ENCODE results near the gene CCDC181. TPM values are rescaled to one million over a fixed set of nuclear protein-coding genes. Genes with fewer than 3 reads are reported as not detected.
"Not testable (repeated sequence)": the region's sequence is repeated elsewhere in the genome, so short reads cannot be mapped to it uniquely, and the experiment has no call there.

The CCDC181 gene
- polyA plus RNA-seq, 3 donors = 0.30 to 0.61 TPM; not detected in 1

DNA sequence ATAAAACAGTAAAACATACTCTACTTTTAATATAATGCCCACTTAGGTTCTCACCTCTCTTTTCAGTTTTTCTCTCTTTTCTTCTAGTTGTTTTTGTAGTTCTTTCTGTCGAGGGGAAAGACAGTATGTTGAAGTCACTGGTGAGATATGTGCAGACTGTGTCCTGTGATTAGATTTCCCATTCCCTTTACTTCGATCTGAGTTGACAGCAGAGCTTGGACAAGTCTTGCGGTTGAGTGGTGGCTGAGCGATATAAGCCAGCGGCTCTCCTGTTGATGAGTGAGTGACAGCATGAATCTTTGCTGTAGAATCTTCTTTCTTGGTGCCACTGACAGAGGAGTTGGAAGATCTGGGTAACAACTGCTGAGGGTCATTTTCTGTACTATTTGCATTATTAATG is 6.0 kb downstream of the CCDC181 start:
- WGBS, 3 donors = 80 to 92% (median 91%) methylated on average over 5 of the region's 5 CpGs
- no peak overlapping the region for H3K27ac ChIP-seq (ENCODE audit: low read depth, low read length)

DNA sequence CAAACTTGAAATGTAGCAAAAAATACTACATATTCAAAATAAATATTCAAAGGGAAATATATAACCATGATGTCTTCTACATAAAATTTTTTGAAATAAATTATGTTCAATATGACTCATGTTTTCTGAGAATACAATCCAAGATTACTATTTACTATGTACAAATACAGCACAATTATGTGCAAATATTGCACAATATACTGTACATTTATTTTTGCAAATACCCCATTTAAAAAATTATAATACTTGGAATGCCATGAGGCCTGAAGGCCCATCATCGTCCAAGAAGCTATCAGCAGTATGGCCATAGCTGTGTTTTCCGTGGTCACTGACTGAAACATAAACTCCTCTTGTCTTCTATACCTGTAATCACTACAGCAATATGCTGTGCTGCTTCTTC is 12.3 kb downstream of the CCDC181 start:
- H3K27ac ChIP-seq (ENCODE audit: low read depth, low read length) = no peak overlapping the region
- 84 to 95% (median 86%) methylated on average over 2 of the region's 2 CpGs for WGBS, 3 donors

DNA sequence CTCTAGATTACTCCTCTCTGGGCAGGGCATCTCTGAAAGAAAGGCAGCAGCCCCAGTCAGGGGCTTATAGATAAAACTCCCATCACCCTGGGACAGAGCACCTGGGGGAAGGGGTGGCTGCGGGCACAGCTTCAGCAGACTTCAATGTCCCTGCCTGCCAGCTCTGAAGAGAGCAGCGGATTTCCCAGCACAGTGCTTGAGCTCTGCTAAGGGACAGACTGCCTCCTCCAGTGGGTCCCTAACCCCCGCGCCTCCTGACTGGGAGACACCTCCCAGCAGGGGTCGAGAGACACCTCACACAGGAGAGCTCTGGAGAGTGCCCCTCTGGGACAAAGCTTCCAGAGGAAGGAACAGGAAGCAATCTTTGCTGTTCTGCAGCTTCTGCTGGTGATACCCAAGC is 18.9 kb downstream of the CCDC181 start:
- WGBS, 3 donors = 90 to 99% (median 95%) methylated on average over 5 of the region's 5 CpGs
- H3K27ac ChIP-seq (ENCODE audit: low read depth, low read length) = not testable (repeated sequence)

GRCh38 chr1:169402578-169402977 is 24.7 kb downstream of the CCDC181 start:
- not testable (repeated sequence) for H3K27ac ChIP-seq (ENCODE audit: low read depth, low read length)
- 88 to 100% (median 89%) methylated on average over 1 of the region's 1 CpG for WGBS, 3 donors

GRCh38 chr1:169395955-169396354 is 31.3 kb downstream of the CCDC181 start:
- H3K27ac ChIP-seq (ENCODE audit: low read depth, low read length) = no peak overlapping the region
- 97 to 99% (median 98%) methylated on average over 3 of the region's 3 CpGs for WGBS, 3 donors

DNA sequence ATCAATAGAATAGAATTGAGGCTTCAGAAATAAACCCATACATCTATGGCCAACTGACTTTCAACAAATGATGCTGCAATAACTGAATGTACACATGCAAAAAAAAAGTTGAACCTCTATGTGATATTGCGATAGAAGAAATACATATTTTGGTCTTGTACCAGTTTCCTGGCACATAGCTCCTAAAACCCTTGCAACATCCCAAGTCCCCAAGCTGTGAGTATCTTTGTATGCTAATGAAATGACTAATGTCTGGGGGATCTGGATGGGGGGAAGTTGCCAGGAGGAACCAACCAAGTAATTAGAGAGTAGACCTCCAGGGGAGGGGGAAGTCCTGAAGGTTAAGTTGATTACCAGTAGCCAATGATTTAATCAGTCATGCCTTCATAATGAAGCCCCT is 34.9 kb downstream of the CCDC181 start:
- 57 to 100% (median 79%) methylated on average over 1 of the region's 1 CpG for WGBS, 3 donors
- no peak overlapping the region for H3K27ac ChIP-seq (ENCODE audit: low read depth, low read length)

DNA sequence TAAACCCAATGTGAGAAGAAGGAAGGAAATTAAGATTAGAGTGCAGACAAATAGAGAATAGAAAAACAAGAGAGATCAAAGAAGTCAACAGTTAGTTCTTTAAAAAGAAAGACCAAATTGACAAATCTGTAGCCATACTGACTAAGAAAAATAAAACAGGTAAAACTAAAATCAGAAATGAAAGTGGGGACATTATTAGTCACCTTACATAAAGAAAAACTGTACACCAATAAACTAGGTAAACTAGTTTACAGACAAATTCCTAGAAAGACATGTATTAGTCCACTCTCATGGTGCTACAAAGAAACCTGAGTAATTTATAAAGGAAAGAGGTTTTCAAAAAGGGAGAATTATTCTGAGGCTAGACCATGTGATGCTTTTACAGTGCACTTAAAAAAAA is 37.0 kb downstream of the CCDC181 start:
- H3K27ac ChIP-seq (ENCODE audit: low read depth, low read length) = no peak overlapping the region

- no peak overlapping the region for H3K27ac ChIP-seq (ENCODE audit: low read depth, low read length)
Measured at GRCh38 chr1:169387399-169387798, 39.9 kb downstream of the CCDC181 start.

GRCh38 chr1:169383449-169383848 is 43.8 kb downstream of the CCDC181 start:
- WGBS, 3 donors = 71 to 85% (median 73%) methylated on average over 4 of the region's 4 CpGs

DNA sequence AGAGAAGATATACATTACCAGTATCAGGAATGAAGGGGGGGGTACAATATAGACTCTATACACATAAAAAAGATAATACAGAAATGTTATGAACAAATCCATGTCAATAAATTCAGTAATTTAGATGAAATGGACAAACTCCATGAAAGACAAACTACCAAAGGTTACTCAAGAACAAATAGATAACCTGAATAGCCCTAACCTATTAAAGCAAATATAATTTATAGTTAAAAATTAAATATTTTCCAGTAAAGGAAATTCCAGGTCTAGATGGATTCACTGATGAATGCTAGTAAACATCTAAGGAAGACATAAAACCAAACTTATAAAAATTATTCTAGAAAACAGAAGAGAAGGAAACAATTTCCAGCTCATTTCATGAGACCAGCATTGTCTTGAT is 46.1 kb downstream of the CCDC181 start:
- no peak overlapping the region for H3K27ac ChIP-seq (ENCODE audit: low read depth, low read length)

More at GRCh38 chr1:169383449-169383848, 43.8 kb downstream of the CCDC181 start:
- no peak overlapping the region for H3K27ac ChIP-seq (ENCODE audit: low read depth, low read length)

- 39 to 63% (median 61%) methylated on average over 1 of the region's 1 CpG for WGBS, 3 donors
- H3K27ac ChIP-seq (ENCODE audit: low read depth, low read length) = no peak overlapping the region
Measured at GRCh38 chr1:169371404-169371803, 55.9 kb downstream of the CCDC181 start.

- H3K27ac ChIP-seq (ENCODE audit: low read depth, low read length) = no peak overlapping the region
- 0% methylated on average over 16 of the region's 16 CpGs for WGBS, 3 donors
Measured at GRCh38 chr1:169368406-169368769, 58.9 kb downstream of the CCDC181 start.

DNA sequence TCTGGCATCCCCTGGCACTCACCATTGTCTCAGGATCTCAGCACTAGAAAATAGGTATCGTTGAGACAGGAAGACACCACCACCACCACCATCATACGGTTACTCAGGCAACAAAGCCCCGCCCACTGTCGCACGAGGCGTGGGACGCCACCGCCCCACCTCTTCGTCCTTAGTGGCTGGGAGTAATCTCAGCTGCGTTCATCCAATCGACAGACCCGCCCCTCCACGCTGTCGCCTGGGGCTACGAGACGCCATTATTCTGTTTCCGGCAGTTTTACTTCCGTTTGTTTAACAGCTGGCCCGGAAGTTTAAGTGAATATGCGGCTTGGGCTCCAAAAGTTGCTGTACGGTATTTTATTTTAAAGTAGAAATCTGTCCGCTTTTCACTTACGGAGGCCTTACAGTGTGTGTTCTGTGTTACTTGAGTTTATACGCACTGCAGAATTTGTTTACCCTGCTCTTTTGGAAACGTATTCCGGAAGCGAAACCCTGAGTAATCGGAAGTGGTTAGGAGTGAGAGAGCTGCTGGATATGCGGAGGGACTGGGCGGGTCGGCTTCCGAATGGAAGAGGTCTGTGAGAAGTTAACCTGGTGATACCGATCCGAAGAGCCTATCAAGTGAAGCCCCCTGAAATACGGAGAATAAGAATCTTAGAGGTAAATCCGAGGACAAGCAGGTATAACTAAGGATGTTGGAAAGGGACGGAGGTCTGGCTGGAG is 59.4 kb downstream of the CCDC181 start, which contains the start of the genes BLZF1 and NME7:
Gene BLZF1 (plus strand): TSS at position 510 of the 720 bp plus-strand sequence. CDS start 1,328 bp downstream, outside the sequence.
Gene NME7 (minus strand): TSS at position 112 of the 720 bp plus-strand sequence. CDS start 87 bp downstream, at position 25.
- 0% methylated on average over 37 of the region's 37 CpGs for WGBS, 3 donors
- no peak within 1 kb of the TSS for H3K27ac ChIP-seq (ENCODE audit: low read depth, low read length)

DNA sequence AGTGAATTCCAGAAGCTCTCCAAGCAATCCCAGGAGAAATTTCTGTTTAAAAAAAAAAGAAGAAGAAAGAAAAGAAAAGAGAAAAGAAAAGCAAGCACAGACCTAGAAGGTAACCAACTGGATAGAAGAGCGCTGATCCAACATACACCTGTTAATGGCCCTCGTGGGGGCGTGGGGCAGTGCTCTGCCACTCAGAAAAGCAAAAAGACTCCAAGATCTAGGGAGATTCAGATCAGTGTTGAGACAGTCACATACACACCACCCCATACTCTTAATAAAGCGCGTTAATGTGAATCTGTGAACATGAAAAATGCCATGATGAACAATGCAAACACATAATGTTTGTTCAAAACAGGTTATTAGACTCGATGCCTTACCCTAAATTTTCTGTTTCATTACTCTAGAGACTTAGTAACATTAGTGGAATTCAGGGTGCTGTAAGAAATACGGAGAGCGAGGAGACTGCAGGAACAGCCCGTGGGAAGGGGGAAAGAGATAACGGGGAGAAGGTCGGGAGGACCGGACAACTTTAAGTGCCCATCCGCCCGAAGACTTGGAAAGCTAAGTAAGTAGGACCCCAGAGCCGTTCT is 60.1 kb downstream of the CCDC181 start:
- H3K27ac ChIP-seq (ENCODE audit: low read depth, low read length) = no peak overlapping the region
- WGBS, 3 donors = 5 to 12% (median 11%) methylated on average over 15 of the region's 15 CpGs

GRCh38 chr1:169364948-169365347 is 62.3 kb downstream of the CCDC181 start:
- H3K27ac ChIP-seq (ENCODE audit: low read depth, low read length) = no peak overlapping the region
- WGBS, 3 donors = 94 to 97% (median 94%) methylated on average over 2 of the region's 2 CpGs

- WGBS, 3 donors = 78 to 91% (median 80%) methylated on average over 5 of the region's 5 CpGs
Measured at GRCh38 chr1:169363046-169363730, 64.1 kb downstream of the CCDC181 start.

GRCh38 chr1:169361281-169361680 is 66.0 kb downstream of the CCDC181 start:
- WGBS, 3 donors = 78 to 97% (median 90%) methylated on average over 7 of the region's 7 CpGs
- no peak overlapping the region for H3K27ac ChIP-seq (ENCODE audit: low read depth, low read length)

More at GRCh38 chr1:169363046-169363730, 64.1 kb downstream of the CCDC181 start:
- no peak overlapping the region for H3K27ac ChIP-seq (ENCODE audit: low read depth, low read length)

- WGBS, 3 donors = 93 to 97% (median 96%) methylated on average over 1 of the region's 1 CpG
- no peak overlapping the region for H3K27ac ChIP-seq (ENCODE audit: low read depth, low read length)
Measured at GRCh38 chr1:169360415-169360814, 66.9 kb downstream of the CCDC181 start.

- H3K27ac ChIP-seq (ENCODE audit: low read depth, low read length) = no peak overlapping the region
- WGBS, 3 donors = 42 to 50% (median 48%) methylated on average over 5 of the region's 5 CpGs
Measured at GRCh38 chr1:169348383-169349036, 78.8 kb downstream of the CCDC181 start.

Measured in adipose tissue (tissue), 3 donors.